GM18526 (cell line): ENCODE results near the gene ADCY2.

Experiments
- POLR2A ChIP-seq: IDR thresholded peaks from 3 replicates; pipeline ENCODE4 v1.6.1; 2011; ENCODE audit not compliant: insufficient read length; ENCODE audit errors: extremely low read depth

Gene ADCY2

DNA sequence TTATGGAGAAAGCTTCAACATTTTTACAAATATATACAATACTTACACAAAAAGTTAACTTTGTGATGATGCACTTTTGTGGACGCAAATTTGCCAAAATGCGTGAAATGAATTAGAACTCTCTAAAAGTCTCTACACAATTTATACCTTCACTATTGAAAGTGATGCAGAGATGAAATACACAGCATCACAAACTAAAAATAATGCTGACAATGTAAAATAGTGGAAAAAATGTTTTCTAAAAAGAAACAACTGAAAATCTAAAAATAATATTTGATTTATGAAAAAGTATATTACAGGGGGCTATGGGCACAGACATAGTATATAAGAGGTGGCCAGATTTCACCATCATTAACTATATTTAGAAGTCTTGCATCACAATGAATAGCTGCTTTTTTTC is 188.8 kb downstream of the ADCY2 start:
- no peak for TF ChIP-seq POLR2A

DNA sequence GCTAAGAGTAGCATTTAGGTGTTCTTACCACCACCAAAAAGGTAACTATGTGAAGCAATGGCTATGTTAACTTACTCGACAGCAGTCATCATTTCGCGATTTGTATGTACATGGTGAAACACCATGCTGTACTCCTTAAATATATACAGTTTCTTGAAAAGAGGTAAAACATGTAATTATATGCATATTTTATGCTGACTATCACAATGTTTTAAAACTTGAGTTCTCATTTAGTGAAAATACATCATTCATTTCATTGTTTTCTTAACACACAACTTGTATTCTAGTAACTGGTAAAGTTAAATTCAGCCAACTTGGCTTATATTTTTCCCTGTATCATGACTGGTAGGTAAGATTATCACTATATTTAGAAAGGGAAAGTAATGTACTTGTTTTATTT is 189.9 kb downstream of the ADCY2 start:
- TF ChIP-seq POLR2A: no peak

DNA sequence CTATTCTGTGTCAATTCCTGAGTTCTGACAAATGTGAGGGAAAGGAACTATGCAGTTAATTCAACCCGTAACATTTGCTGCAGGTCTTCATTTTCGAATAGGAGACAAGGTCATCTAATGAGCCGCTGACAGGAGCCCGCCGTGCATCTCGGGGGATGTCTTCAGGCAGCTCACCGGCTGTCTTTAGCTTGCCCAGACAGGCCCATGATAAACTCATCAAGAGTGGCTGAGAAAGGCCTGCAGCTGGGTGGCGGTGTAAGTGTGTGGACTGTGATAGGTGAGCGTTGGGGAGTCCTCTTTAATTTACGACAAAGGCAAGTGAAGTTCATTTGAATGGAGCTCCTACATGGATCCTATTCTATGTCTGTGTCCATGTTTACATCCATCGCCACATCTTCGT is 190.5 kb downstream of the ADCY2 start:
- TF ChIP-seq POLR2A: no peak

DNA sequence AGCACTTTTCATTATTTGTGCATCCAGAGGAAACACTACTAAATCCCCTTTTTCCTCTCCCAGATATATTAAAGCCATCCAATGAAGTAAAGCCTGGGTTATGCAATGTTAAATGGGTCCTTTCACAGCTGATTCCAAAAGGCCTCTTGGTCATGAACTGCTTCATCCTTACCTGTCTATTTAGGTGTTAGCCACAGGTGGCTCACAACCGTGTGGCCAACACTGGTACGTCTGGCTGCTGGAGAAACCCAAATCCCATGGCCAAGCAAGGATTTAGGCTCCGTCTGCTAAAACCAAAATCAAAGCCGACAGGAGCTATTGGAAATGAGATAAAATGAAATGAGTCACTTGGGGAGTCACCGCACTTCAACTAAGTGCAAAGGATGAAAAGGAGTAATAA is 193.9 kb downstream of the ADCY2 start:
- no peak for TF ChIP-seq POLR2A

DNA sequence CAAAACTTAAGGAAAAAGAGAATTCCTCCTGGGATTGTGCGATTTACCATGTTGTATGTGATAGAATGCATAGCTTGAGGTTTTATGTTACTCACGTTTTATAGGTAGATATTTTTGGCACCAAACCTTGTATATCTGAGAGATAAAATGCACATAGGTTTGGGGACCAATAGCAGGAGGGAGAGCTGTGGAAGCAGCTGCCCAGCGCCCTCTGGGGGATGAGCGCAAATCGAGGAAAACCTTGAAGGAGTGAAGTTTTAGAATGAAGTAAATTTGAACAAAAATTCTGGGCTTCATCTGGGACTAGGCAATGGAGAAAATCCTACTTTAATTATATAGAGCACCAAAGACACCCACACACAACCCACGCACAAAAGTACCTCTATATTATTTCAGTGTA is 197.0 kb downstream of the ADCY2 start:
- no peak for TF ChIP-seq POLR2A

DNA sequence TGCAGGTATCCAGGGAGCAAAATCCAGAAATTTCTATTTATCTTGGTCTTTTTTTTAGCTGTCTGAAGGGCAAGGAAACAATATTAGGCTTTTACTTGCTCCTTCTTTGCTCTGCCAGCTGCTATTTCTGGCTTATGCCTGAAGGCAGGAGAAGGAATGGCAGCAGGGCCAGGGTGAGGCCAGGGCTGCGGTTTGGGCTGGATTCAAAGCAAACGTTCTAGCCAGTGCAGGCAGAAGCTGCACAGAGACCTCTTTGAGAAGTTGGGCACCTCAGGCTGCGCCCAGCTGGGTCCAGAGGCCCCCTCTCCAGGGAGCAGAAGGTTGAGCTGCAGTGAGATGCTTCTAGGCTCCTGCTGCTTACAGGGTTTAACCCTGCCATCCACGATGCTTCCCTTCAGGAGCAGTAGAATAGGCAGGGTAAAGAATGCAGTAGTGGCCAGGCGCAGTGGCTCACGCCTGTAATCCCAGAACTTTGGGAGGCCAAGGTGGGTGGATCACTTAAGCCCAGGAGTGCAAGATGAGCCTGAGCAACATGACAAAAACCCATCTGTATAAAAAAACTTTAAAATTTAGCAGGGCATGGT is 201.2 kb downstream of the ADCY2 start:
- TF ChIP-seq POLR2A: no peak

DNA sequence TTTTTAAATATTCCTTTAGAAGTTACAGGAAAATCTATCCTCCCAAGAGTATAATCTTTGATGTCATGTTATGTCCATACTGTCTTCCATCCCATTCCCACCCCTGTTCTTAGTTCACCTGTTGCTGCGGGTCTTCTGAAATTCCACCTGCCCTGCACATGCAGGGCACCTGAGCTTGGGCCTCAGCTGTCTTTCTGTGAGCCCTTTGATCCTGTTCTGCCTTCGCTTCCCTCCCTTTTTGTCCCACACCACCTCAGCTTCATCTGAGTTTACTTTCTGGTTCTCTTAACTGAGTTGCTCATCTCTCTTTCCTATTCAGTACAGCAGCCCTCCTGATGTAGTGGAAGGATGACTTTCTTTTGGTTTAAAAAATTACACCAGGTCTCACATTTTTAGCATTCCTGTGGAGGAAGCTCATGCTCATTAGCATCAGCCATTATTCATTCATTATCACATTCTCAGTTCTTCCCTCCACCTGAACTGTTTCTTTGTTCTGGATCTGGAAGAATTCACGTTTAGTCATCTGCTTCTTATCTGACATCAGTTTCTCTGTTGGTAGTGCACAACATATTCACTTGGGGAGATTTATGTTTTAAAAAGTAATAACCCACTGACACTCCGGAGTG is 211.0 kb downstream of the ADCY2 start:
- TF ChIP-seq POLR2A: no peak

DNA sequence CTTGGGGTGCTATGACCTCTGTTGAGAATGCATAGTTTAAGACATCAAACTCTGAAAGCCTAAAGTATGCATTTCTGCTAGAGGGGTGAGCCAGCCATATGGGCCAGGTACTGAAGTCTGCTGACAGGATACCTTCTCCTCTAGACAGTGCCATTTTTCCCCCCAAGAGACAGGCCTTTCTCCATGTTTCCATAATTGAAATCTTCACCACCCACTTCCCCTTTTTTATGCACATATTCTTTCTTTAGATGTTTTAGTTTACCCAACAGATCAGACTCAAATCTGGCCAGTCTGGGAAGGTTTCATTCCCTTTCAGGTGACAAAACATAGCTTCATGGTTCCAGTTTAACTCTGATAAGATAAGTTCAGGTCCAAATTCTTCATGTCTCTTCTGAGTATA is 212.8 kb downstream of the ADCY2 start:
- no peak for TF ChIP-seq POLR2A

DNA sequence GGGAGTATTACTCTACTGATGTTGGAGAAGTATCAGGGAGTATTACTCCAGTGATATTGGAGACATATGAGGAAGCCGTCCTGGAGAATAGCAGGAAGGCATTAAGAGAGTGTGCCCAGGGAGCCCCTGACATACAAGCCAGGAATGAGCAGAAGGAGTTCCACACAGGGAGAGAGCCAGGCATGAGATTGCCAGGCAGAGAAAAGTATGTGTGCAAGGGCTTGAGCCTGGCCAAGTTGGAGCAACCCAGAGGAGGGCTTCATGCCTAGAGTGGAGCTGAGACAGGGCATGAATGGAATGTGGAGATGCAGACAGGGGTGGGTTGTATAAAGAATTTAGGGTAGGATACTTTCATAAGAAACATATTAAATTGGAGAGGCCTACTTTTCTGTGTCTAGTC is 213.8 kb downstream of the ADCY2 start:
- no peak for TF ChIP-seq POLR2A

DNA sequence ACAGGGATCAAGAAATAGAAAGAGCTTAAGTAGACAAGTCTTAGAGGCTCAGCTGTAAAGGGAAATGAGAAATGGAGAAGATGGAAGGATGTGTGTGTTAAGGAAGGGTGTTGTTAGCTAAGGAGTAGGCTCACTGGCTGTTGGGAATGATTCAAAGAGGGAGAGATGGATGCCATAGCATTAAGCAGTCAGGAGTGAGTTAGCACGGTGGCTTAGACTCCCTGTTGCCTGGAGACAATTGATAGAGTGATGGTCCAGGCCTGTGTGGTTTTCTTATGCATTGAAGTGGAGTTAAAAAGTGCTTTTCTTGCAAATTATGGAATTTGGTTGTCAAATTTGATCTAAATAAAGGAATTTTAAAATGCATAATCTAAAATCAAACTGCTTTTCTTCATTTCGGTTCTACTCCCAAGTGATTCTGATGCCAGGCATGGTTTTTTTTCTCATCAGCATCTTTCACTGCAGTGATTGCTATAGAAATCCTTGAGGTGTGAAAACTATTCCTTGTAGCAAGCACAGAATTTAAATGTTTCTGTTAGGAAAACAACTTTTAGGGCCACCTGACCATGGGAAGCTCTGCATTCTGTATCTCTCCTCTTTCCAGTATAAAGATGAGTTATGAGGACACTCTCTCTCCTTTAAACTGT is 214.7 kb downstream of the ADCY2 start:
- no peak for TF ChIP-seq POLR2A

DNA sequence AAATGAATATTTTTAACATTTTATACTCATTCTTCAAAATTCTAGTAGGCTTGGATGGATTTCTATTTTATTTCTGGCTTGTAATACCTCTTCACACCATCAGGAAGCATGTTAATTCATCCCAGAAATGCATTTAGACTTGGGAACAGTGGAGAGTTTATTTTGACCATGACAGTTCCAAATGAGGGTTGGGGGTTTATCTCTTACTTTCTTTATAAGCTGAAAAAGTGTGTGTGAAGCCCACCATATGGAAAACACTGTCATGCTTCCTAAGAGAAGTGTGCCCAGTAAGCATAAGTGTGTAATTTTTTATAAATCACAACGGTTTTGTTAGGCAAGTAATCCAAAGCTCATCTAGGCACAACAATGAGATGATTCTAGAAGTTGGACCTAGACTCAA is 215.6 kb downstream of the ADCY2 start:
- no peak for TF ChIP-seq POLR2A

DNA sequence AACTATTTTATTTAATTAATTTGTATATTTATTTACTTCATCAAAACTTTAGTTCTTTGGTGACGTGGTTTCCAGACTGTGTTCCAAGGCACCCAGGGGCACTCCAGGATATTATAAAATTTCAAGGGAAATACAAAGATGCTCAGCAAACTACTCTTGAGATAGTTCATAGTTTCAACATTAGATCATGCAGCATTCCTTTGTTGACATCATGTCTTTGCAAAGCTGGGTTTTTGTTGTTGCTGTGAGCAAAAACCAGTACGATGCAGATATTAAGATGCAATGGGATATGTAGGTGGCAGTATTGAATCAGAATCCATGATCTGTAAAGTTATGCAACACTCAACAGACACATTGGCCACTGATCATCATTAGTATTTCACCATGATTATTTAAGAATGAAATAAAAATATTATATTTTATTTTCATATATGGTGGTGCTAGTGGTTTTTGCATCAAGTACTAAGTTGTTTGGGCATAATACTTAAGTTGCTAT is 219.7 kb downstream of the ADCY2 start:
- TF ChIP-seq POLR2A: no peak

DNA sequence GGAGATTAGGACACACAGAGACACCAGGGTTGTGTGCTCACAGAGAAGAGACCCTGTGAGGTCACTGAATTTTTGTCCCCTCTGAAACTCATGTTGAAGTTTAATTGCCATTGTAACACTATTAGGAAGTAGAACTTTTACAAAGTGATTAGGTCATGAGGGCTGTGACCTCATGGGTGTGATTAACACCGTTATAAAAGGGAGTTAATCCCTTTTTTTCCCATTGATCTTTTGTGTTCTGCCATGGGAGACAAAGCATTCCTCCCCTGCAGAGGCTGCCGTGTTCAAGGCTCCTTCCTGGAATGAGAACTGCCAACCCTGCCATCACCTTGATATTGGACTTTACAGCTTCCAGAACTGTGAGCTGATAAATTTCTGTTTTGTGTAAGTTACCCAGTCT is 221.0 kb downstream of the ADCY2 start:
- TF ChIP-seq POLR2A: no peak

DNA sequence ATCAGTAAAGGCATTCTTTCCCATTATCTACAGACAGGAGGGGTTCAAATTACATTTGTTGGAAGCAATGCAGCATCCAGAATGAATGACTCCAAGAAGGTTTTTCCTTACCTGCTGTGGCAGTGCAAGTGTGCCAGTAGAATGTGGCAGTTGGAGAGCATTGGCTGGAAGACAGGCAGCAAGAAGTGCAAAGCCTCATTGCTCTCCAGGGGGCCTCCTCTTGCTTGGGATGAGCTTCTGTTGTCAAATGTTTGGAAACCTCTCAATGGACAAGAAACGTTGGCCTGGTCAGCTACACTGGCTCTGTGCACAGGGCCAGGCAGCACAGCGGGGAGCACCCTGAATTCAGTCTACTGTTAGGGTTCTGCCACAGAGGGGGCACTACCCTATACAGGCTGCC is 226.6 kb downstream of the ADCY2 start:
- TF ChIP-seq POLR2A: no peak

DNA sequence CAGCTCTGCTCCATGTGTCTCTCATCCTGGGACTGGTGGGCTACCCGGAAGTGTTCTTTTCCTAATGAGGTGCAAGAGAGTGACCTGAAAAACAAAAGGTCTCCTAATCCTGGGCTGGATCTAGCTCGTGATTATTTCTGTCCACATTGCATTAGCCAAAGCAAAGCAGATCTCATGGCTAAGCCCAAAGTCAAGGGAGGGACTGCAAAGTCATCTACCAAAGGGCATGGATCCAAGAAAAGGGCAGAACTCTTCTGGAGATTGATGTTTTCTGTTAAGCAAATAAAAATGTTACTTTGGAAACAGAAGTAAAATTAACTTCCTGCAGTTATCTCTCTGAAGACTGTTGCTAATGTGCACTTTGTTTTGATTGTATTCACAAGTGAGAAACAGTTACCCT is 229.8 kb downstream of the ADCY2 start:
- no peak for TF ChIP-seq POLR2A

DNA sequence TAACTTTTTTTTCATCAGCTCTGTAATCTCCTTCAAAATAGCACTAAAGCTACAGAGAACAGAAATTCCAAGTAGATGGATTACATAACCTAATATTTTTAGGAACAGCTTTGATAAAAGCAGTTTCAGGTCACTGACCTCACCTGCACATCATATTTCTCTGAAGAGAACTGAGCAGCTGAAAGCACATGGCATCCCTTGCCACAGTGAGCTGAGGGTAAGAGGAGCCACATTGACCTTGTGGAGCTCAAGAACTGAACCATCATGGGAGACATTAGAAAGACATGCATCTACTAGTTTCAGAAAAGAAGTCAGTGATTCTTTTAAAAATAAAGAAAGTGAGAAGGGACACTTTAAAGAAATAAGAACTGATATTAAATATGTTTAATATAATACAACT is 232.3 kb downstream of the ADCY2 start:
- no peak for TF ChIP-seq POLR2A

DNA sequence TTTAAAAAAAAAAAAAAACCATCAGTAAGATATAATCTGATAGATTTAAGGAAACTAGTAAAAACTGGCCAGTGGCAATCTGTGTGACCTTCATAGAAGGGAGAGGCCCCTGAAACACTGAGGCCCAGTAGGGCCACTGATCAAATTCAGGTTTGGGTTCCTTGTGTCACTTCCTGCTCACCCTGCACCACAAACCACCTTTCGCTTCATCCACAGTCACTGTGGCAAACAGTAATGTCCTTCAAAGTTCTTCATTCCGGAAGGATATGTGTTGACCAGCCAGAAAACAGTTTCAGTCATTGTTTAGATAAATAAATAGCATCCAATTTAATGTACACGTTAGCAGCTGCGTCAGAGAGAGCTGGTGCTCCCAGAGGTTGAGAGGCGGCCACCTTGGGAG is 232.9 kb downstream of the ADCY2 start:
- TF ChIP-seq POLR2A: no peak
